A549 (cell line): Measurements from ENCODE around the gene SLC38A11. TPM values are rescaled to one million over a fixed set of nuclear protein-coding genes. Genes with fewer than 3 reads are reported as not detected.

Experiments
- ATAC-seq, 2 experiments: fragments of 200-7000 bp in 1 of 2; fragments of >200 bp in 1 of 2; cut with Nextera tagmentation in 1 of 2; cut with Tn5 transposase in 1 of 2; 3 replicates each; pipeline versions ENCODE4 v1.8.0 to v1.9.1; 2018 to 2020; ENCODE audit warnings: mild to moderate bottlenecking in 1 of 2, moderate library complexity in 1 of 2
- CTCF ChIA-PET: fragments of 300-600 bp; sonication (Branson Sonifier 250); formaldehyde crosslinking; extraction: SDS; loops from one replicate; lab custom pipeline; 2021; ENCODE audit warnings: antibody characterized with exemption, inconsistent platforms; lab: Yijun Ruan, JAX
- POLR2A ChIA-PET: fragments of 350-600 bp; formaldehyde crosslinking; extraction: SDS; loops from one replicate; lab custom pipeline; 2021; ENCODE audit warnings: antibody characterized with exemption, inconsistent platforms; lab: Yijun Ruan, JAX
- DNase-seq, 2 experiments: peaks; one replicate each; pipeline versions ENCODE4 v3.0.0 to v3.0.0-alpha.2; 2011 to 2016; ENCODE audit warnings: low read depth in 1 of 2, low spot score in 1 of 2
- FAIRE-seq: peaks from 2 replicates; lab custom pipeline; 2011; peaks lifted over from hg19 to GRCh38; lab: Jason Lieb, UNC
- H3K27ac ChIP-seq, 2 experiments: fragments of >200 bp; sonication (Bioruptor Twin); formaldehyde crosslinking; 3 replicates each; pipeline ENCODE4 v1.5.1; 2016 to 2017
- H3K4me1 ChIP-seq: fragments of >200 bp; sonication (Bioruptor Twin); formaldehyde crosslinking; 3 replicates; pipeline ENCODE4 v1.6.1; 2016
- H3K4me2 ChIP-seq: fragments of >200 bp; sonication (Bioruptor Twin); formaldehyde crosslinking; 3 replicates; pipeline ENCODE4 v1.6.1; 2016
- H3K4me3 ChIP-seq: fragments of >200 bp; sonication (Bioruptor Twin); formaldehyde crosslinking; 3 replicates; pipeline ENCODE4 v1.5.1; 2016
- H3K9me3 ChIP-seq: fragments of >200 bp; sonication (Bioruptor Twin); formaldehyde crosslinking; 3 replicates; pipeline ENCODE4 v1.6.1; 2016
- BCL3 ChIP-seq: fragments of >200 bp; sonication (Bioruptor Twin); formaldehyde crosslinking; IDR thresholded peaks from 3 replicates; pipeline ENCODE4 v1.6.1; 2016
- CBX2 ChIP-seq: fragments of 200-600 bp; sonication (generic); IDR thresholded peaks from 2 replicates; pipeline ENCODE4 v1.6.1; 2016; ENCODE audit warnings: low read depth, mild to moderate bottlenecking, borderline replicate concordance
- CEBPB ChIP-seq, 2 experiments: fragments of >200 bp in 1 of 2; sonication (Bioruptor Twin) in 1 of 2; formaldehyde crosslinking in 1 of 2; IDR thresholded peaks; 2 replicates each; pipeline ENCODE4 v1.6.1; 2012 to 2016
- CHD2 ChIP-seq: fragments of 150-350 bp; IDR thresholded peaks from 2 replicates; pipeline ENCODE4 v1.6.1; 2014; ENCODE audit warnings: low read length; ENCODE audit not compliant: partially characterized antibody
- ESRRA ChIP-seq: fragments of 150-350 bp; IDR thresholded peaks from 2 replicates; pipeline ENCODE4 v1.6.1; 2014; ENCODE audit warnings: mild to moderate bottlenecking, low read length, borderline replicate concordance
- FOSB ChIP-seq: fragments of 250-450 bp; sonication (Bioruptor Pico); IDR thresholded peaks from 2 replicates; pipeline ENCODE4 v1.5.0; 2020; ENCODE audit warnings: mild to moderate bottlenecking, moderate library complexity
- HOXB13 ChIP-seq: fragments of 250-450 bp; sonication (Bioruptor Pico); IDR thresholded peaks from 2 replicates; pipeline ENCODE4 v1.5.0; 2020; ENCODE audit warnings: low read depth, mild to moderate bottlenecking, moderate library complexity
- JUNB ChIP-seq: fragments of >200 bp; sonication (Bioruptor Twin); formaldehyde crosslinking; IDR thresholded peaks from 2 replicates; pipeline ENCODE4 v1.6.1; 2016
- MAFK ChIP-seq: fragments of 450-650 bp; IDR thresholded peaks from 2 replicates; pipeline ENCODE4 v1.6.1; 2014; ENCODE audit not compliant: partially characterized antibody
- MAZ ChIP-seq: fragments of 150-350 bp; IDR thresholded peaks from 2 replicates; pipeline ENCODE4 v1.6.1; 2014; ENCODE audit warnings: antibody characterized with exemption, low read depth, low read length, borderline replicate concordance
- POLR2AphosphoS2 ChIP-seq: conservative IDR thresholded peaks from 2 replicates; pipeline ENCODE4 v1.6.1; 2012; ENCODE audit warnings: low read length, improper control_type of control experiment, inconsistent platforms
- RCOR1 ChIP-seq: fragments of 150-350 bp; IDR thresholded peaks from 2 replicates; pipeline ENCODE4 v1.6.1; 2014; ENCODE audit warnings: antibody characterized with exemption, low read length, low read depth
- RFX5 ChIP-seq: fragments of 450-650 bp; IDR thresholded peaks from 2 replicates; pipeline ENCODE4 v1.7.1; 2014; ENCODE audit warnings: antibody characterized with exemption, mild to moderate bottlenecking, moderate library complexity
- RNF2 ChIP-seq: fragments of 200-600 bp; sonication (generic); IDR thresholded peaks from 2 replicates; pipeline ENCODE4 v1.6.1; 2016; ENCODE audit warnings: low read depth, mild to moderate bottlenecking, antibody characterized with exemption, moderate library complexity, borderline replicate concordance
- SMC3 ChIP-seq: fragments of >200 bp; sonication (Bioruptor Twin); formaldehyde crosslinking; IDR thresholded peaks from 3 replicates; pipeline ENCODE4 v1.6.1; 2018; ENCODE audit warnings: inconsistent platforms
- SREBF2 ChIP-seq: fragments of 450-650 bp; IDR thresholded peaks from 2 replicates; pipeline ENCODE4 v1.6.1; 2014; ENCODE audit warnings: mild to moderate bottlenecking, moderate library complexity
- ZC3H11A ChIP-seq: fragments of 450-650 bp; IDR thresholded peaks from 2 replicates; pipeline ENCODE4 v1.6.1; 2014; ENCODE audit warnings: antibody characterized with exemption, mild to moderate bottlenecking
- ZFP36 ChIP-seq: fragments of 450-650 bp; IDR thresholded peaks from 2 replicates; pipeline ENCODE4 v1.6.1; 2014; ENCODE audit warnings: borderline replicate concordance; ENCODE audit not compliant: partially characterized antibody
- ZNF302 ChIP-seq: fragments of 250-450 bp; sonication (Bioruptor Pico); IDR thresholded peaks from 2 replicates; pipeline ENCODE4 v1.9.0; 2021; ENCODE audit warnings: inconsistent platforms, mild to moderate bottlenecking, moderate library complexity
- WGBS: methylation state at CpG from one replicate; pipeline ENCODE4 v1.1.6; 2017; ENCODE audit errors: missing lambda C conversion rate; 5-methylcytosine and 5-hydroxymethylcytosine counted together
- polyA plus RNA-seq, 4 experiments: library from polyadenylated mRNA; depleted of rRNA in 3 of 4; stranded (reverse); fragments of >200 nt; fragmentation: RNase III in 1 of 4; extraction: RNeasy Plus Mini Kit Qiagen cat#74134 plus additional on column Dnase treatment in 1 of 4; gene quantifications; 2 replicates in 3 of 4; 3 replicates in 1 of 4; pipeline ENCODE4 v1.2.3, GENCODE V29; 2011 to 2017
- small RNA-seq, 6 experiments: library from RNA; depleted of rRNA; stranded (forward); fragments of <200 nt; gene quantifications; one replicate each; pipeline ENCODE3, GENCODE V24; 2012
- TF ChIP-seq, protein P1 (sequence below): fragments of 150-350 bp; IDR thresholded peaks from 2 replicates; pipeline ENCODE4 v1.6.1; 2014; ENCODE audit warnings: low read depth, mild to moderate bottlenecking, low read length
- TF ChIP-seq, protein P2 (sequence below): fragments of >200 bp; sonication (Bioruptor Twin); formaldehyde crosslinking; IDR thresholded peaks from 2 replicates; pipeline ENCODE4 v1.6.1; 2016
- TF ChIP-seq, protein P3 (sequence below): fragments of 450-650 bp; IDR thresholded peaks from 2 replicates; pipeline ENCODE4 v1.6.1; 2014; ENCODE audit warnings: antibody characterized with exemption

SLC38A11 gene
- polyA plus RNA-seq, 2 of the 4 experiments (the other 2 are of a cell fraction), result 0.05 to 0.22 TPM

DNA sequence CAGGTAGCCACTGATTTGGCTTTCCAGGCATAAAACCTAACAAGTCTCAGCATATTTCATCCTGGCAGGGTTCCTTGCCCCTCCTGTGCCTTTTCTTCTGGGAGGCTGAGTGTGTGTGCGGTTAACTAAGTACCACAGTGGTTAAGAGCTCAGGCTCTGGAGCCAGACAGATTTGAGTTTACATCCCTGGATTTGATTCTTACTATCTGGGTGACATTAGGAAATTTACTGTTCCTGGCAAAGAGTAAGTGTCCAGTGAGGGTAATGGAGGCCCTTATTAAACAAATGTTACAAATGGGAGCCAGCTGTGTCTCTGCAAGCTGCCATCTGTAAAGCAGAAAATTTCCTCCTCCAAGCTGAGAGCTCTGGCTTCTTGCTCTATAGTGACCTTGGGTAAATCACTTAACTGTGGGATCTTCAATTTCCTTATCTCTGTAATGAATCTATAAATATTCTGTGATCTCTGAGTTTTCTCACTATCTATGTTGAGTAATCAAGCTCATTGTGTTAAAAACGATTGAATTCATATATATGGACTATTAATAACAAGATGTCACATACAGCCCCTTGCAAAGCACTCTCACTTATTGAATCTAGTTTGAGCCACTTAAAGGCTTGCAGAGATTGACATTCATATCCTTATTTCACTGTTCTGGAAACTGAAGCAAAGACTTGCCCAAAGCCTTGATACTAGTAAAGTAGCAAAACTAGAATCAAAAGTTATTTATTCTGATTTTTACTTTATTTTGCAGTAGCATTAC, 107.2 kb downstream of the SLC38A11 start:
- Histone ChIP-seq H3K4me3 (no peak overlapping the region), H3K27ac (no peak overlapping the region), H3K9me3 (no peaks in the 10 kb centered on the region), H3K4me1 (peaks cover 8% of the 10 kb centered on the region), H3K4me2 (no peak overlapping the region)
- ChIA-PET POLR2A (no interaction called here), CTCF (no interaction called here)
- TF ChIP-seq CBX2, result no peak
- TF ChIP-seq, protein P1, sequence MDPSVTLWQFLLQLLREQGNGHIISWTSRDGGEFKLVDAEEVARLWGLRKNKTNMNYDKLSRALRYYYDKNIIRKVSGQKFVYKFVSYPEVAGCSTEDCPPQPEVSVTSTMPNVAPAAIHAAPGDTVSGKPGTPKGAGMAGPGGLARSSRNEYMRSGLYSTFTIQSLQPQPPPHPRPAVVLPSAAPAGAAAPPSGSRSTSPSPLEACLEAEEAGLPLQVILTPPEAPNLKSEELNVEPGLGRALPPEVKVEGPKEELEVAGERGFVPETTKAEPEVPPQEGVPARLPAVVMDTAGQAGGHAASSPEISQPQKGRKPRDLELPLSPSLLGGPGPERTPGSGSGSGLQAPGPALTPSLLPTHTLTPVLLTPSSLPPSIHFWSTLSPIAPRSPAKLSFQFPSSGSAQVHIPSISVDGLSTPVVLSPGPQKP, result no peak
- TF ChIP-seq, protein P2, sequence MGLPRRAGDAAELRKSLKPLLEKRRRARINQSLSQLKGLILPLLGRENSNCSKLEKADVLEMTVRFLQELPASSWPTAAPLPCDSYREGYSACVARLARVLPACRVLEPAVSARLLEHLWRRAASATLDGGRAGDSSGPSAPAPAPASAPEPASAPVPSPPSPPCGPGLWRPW, result no peak
- no peak for DNase-seq
- no peak for FAIRE-seq
- 65% methylated on average over 2 of the region's 2 CpGs for WGBS
- no peak for ATAC-seq

GRCh38 chr2:164847291-164847690, 108.0 kb downstream of the SLC38A11 start:
- Histone ChIP-seq H3K9me3 (no peaks in the 10 kb centered on the region), H3K4me3 (no peak overlapping the region), H3K4me1 (peaks cover 17% of the 10 kb centered on the region), H3K27ac (no peak overlapping the region), H3K4me2 (no peak overlapping the region)
- ATAC-seq, result no peak
- TF ChIP-seq RFX5 (no peak), FOSB (CRISPR knock-in tag) (no peak), CEBPB (IDR thresholded peaks at IDR 0.05) (no peak)
- TF ChIP-seq, protein P3, sequence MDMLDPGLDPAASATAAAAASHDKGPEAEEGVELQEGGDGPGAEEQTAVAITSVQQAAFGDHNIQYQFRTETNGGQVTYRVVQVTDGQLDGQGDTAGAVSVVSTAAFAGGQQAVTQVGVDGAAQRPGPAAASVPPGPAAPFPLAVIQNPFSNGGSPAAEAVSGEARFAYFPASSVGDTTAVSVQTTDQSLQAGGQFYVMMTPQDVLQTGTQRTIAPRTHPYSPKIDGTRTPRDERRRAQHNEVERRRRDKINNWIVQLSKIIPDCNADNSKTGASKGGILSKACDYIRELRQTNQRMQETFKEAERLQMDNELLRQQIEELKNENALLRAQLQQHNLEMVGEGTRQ, result no peak
- ChIA-PET POLR2A (no interaction called here), CTCF (no interaction called here)
- no peak for FAIRE-seq
- 70% methylated on average over 4 of the region's 4 CpGs for WGBS
- no peak for DNase-seq

GRCh38 chr2:164846276-164846675, 109.0 kb downstream of the SLC38A11 start:
- DNase-seq, result no peak
- Histone ChIP-seq H3K4me2 (no peak overlapping the region), H3K9me3 (no peaks in the 10 kb centered on the region), H3K27ac (no peak overlapping the region), H3K4me1 (peaks cover 18% of the 10 kb centered on the region), H3K4me3 (no peak overlapping the region)
- POLR2A ChIA-PET, result no interaction called here
- FAIRE-seq, result no peak
- 92% methylated on average over 2 of the region's 2 CpGs for WGBS
- TF ChIP-seq MAFK (no peak), CHD2 (no peak), CEBPB (IDR thresholded peaks at IDR 0.05) (no peak), ZNF302 (CRISPR knock-in tag) (no peak), MAZ (no peak), ESRRA (no peak), ZC3H11A (no peak), RCOR1 (no peak), RNF2 (no peak), BCL3 (no peak), SMC3 (no peak), POLR2AphosphoS2 (no peak), ZFP36 (no peak), SREBF2 (no peak), HOXB13 (no peak), JUNB (no peak)
- ATAC-seq, result no peak
- CTCF ChIA-PET, result no interaction called here

Small RNAs within 50 kb of the gene (small RNA-seq; reads per million reads assigned to genes)
- gene RNA5SP110 (0 to 0.69 (median 0) reads per million in 6 experiments), gene RNA5SP111 (0 to 0.52 (median 0) reads per million in 6 experiments)

Other genes with a start within 250 kb of the SLC38A11 start
- 5.3 and 7.1 TPM in 2 replicates for gene COBLL1, start 113.7 kb downstream of the SLC38A11 start, polyA plus RNA-seq (2011; rRNA removed)
- 2.4 to 2.6 TPM (median 2.6 TPM) in 3 replicates for gene COBLL1, start 113.7 kb downstream of the SLC38A11 start, polyA plus RNA-seq (2017; fragmentation: RNase III; extraction: RNeasy Plus Mini Kit Qiagen cat#74134 plus additional on column Dnase treatment)
- 0.07 and 0.12 TPM in 2 replicates for gene SCN3A, start 248.5 kb upstream of the SLC38A11 start, polyA plus RNA-seq (2011; rRNA removed)
- 0.01 to 0.05 TPM (median 0.03 TPM) in 3 replicates for gene SCN3A, start 248.5 kb upstream of the SLC38A11 start, polyA plus RNA-seq (2017; fragmentation: RNase III; extraction: RNeasy Plus Mini Kit Qiagen cat#74134 plus additional on column Dnase treatment)